NOMO-1 treated with dmso at 0.1 percent for 144 hours (cell line): ENCODE results near the gene GPN2.
A peak's percentile ranks its signal among the peaks of the same experiment; 100 is the strongest.

Experiments
- DNase-seq: peaks from one replicate; lab custom pipeline; 2025; ENCODE audit not compliant: unreplicated experiment; lab: John Stamatoyannopoulos, UW

Gene GPN2

GRCh38 chr1:26889551-26890466 is at the start of gene GPN2:
Gene GPN2, minus strand, starts transcription at chr1:26890283. Its CDS starts 187 bp downstream, at chr1:26890096.
- peak; percentile 70 for DNase-seq

DNA sequence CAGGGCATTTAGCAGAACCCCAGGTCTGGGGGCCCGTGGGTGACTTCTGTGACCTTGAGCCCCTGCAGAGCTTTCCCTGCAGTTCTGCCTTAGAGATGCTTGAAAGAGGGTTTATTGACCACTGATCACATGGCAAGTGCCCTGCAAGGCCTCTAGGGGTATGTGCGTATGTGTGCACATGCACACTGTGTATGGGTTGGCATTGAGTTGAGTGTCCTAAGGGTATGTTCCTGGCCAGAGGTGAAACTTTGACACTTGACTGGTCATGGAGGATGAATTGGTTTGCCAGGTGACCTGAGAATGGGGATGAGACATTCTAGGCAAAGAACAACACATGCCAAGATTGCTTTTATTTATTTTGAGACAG is 48.6 kb upstream of the GPN2 start:
- DNase-seq, result no peak

- no peak for DNase-seq
Observed at GRCh38 chr1:26938004-26938658, 48.0 kb upstream of the GPN2 start.

GRCh38 chr1:26936823-26937222 is 46.7 kb upstream of the GPN2 start:
- DNase-seq, result no peak

- DNase-seq, result peak; percentile 76
Observed at GRCh38 chr1:26932531-26932930, 42.4 kb upstream of the GPN2 start.

GRCh38 chr1:26923711-26924110 is 33.6 kb upstream of the GPN2 start:
- DNase-seq, result no peak

GRCh38 chr1:26922901-26923300 is 32.8 kb upstream of the GPN2 start:
- no peak for DNase-seq

DNA sequence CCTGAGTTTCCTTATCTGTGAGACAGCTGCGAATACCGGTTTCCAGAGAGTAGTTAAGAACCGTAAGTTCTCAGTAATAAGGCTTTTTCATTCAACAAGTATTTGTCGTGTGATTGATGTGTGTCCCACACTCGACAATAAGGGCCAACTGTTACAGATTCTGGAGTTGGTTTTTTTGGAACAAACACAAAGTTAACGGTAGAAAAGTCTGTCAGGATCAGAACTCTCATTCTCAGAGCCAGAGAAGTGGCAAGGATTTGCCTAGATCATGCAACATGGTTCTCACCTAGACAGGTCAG is 32.3 kb upstream of the GPN2 start:
- no peak for DNase-seq

GRCh38 chr1:26921540-26922430 is 31.7 kb upstream of the GPN2 start, which contains the start of gene NUDC:
Gene NUDC, plus strand, starts transcription at chr1:26921743. Its CDS starts 106 bp downstream, at chr1:26921849.
- peak; percentile 96 for DNase-seq

- DNase-seq, result no peak
Observed at GRCh38 chr1:26921126-26921539, 31.1 kb upstream of the GPN2 start.

- DNase-seq, result no peak
Observed at GRCh38 chr1:26915204-26915842, 25.2 kb upstream of the GPN2 start.

DNA sequence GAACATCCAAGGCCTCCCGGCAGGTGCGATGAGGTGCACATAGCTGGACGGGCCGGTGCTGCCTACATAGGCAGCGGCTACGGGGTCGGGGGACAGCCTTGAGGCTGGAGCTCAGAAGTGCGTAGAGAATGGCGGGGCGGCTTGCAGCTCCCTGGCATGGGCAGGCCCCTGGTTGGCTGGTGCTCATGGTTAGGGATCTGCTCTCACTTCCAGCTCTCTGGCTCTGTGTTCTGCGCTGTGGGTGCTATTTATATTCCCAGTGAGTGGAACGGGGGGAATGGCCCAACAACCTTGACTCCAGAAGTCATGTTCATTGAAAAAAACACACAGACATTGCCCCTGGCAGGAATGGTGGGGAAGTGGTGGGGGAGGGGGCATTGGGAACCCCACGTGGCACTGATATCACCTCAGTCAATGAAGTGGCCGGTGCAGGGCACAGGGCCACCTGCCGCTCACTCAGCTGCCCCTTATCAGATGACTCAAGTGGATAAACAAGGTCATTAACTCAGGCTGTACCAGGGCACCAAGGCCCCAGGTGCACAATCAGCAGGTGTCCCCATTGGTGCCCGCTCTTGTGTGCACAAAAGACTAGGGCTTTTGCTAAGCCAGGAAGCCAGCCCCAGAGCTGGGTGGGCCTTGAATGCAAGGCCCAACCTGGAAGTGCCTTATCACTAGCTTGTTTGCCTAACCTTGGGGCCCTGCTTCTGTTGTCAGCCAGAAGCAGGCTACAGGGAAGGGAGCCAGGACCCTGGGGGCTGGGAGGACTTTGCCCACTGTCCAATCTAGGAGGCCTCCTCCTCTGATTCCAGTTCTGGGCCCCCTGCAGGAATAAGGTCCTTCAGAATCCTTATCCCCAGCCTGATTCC is 23.9 kb upstream of the GPN2 start, which contains the start of gene NR0B2:
Gene NR0B2, minus strand, starts transcription at position 222 of the 866 bp plus-strand sequence. Its CDS starts 35 bp downstream, at position 187.
- DNase-seq, result no peak

GRCh38 chr1:26913389-26913753 is 23.3 kb upstream of the GPN2 start:
- no peak for DNase-seq

DNA sequence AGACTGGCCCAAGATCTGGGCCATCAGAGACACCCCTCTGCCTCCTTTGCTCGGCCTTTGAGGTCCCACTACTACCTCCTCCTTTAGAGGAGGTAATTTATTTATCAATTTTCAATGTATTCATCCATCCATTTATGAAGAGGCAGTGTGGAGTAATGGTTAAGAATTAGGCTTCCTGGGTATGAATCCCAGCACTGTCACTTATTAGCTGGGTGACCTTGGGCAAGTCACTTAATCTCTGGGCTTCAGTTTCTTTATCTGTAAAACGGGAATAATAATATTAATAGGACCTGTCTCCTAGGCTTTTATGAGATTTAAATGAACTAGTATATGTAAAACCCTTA is 22.0 kb upstream of the GPN2 start:
- no peak for DNase-seq

- no peak for DNase-seq
Observed at GRCh38 chr1:26911399-26912146, 21.5 kb upstream of the GPN2 start.

- no peak for DNase-seq
Observed at GRCh38 chr1:26910343-26911160, 20.5 kb upstream of the GPN2 start.

DNA sequence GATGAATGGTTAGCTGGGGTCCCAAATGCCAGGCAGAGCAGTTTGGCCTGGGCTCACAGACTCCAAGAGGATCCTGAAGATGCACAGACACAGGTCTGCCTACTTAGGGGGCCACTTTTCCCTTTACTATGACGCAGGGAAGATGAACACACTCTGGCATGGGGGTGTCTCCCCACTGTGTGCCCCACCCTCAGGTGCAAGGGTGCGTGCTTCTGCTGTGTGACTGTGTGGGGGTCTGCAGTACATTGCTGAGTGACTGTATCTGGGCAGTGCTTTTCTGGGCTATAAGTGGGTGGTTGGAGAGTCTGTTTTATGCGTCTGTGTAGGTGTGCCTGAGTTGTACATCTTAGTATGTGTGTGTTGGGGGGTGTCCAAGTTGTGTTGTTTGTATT is 19.9 kb upstream of the GPN2 start:
- DNase-seq, result no peak

GRCh38 chr1:26907071-26907917 is 17.2 kb upstream of the GPN2 start:
- no peak for DNase-seq
